ENCODE measurements around the gene GKN1.
A peak's percentile ranks its signal among the peaks of the same experiment; 100 is the strongest.
"Not testable (repeated sequence)": the region's sequence is repeated elsewhere in the genome, so short reads cannot be mapped to it uniquely, and the experiment has no call there.

Gene GKN1, protein sequence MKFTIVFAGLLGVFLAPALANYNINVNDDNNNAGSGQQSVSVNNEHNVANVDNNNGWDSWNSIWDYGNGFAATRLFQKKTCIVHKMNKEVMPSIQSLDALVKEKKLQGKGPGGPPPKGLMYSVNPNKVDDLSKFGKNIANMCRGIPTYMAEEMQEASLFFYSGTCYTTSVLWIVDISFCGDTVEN

DNA sequence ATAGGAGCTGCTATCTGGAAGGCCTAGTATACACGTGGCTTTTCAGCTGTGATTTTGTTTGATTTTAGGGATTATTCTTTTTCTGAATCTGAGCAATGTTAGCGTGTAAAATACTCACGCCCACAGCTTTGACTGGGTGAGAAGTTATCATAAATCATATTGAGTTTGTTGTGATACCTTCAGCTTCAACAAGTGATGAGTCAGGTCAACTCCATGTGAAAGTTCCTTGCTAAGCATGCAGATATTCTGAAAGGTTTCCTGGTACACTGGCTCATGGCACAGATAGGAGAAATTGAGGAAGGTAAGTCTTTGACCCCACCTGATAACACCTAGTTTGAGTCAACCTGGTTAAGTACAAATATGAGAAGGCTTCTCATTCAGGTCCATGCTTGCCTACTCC is at the start of gene GKN1:
TSS of gene GKN1 (plus strand) at position 386 of the 400 bp plus-strand sequence. CDS start 42 bp downstream, outside the sequence.
- no peak for DNase-seq (ENCODE audit: low read depth)

DNA sequence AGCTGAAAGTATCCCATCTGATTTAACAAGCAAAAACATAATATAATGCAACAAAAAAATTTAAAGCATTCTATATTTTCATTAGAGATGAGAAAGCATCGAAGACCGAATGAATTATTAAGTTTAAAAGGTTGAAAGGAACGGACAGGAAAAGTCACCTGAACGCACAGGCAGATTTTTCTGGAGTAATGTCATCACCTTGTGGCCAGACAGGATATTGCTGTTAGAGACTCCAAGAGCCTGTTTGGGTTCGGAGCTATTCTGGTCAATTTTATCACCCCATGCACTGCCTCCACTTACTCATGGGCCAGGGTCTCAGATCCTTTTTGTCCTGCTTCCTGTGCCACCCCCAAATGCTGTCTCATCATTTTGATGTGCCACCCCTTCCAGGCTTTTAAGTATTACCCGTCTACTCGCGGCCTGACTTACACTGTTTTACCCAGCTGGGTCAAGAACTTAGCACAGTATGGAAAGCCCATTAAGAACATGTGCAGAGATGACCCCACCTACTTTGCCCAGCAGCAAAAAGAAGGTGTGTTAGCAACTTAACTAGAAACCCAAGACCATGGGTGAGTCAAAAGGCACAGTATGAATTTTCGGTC is 49.0 kb upstream of the GKN1 start:
- no peak for DNase-seq (ENCODE audit: low read depth)

DNA sequence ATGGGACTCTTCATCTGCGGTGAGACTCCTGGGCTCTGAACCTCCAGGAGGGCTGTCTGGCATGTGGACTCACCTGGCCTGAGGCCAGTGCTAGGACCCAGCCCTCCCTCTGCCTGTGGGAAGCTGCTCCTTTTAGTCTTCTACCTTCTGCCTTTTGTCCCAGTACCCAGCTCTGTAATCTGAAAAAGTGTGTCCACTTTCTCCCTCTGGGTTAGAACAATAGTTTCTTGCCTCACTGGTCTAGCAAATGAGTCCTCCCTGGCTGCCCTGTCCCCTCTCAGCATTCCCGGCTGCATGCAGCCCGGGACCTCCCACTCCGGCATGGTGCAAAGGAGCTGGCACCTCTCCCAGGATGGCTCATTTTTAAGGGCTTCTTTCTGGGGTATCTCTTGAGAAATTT is 47.6 kb upstream of the GKN1 start:
- no peak for DNase-seq (ENCODE audit: low read depth)

DNA sequence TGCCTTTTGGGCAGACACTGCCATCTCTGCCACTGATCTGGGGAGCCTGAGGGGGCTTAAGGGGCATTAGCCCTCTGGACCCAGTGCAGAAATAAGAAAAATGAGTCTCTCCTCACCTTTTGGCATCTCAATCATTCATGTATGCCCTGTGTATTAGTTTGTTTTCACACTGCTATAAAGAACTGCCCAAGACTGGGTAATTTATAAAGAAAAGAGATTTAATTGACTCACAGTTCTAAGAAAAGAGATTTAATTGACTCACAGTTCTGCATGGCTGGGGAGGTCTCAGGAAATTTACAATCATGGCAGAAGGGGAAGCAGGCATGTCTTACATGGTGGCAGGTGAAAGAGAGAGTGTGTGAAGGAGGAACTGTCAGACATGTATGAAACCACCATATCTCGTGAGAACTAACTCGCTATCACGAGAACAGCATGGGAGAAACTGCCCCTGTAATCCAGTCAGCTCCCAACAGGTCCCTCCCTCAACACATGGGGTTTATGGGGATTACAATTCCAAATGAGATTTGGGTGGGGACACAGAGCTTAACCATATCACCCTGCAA is 43.2 kb upstream of the GKN1 start:
- DNase-seq (ENCODE audit: low read depth), result no peak

DNA sequence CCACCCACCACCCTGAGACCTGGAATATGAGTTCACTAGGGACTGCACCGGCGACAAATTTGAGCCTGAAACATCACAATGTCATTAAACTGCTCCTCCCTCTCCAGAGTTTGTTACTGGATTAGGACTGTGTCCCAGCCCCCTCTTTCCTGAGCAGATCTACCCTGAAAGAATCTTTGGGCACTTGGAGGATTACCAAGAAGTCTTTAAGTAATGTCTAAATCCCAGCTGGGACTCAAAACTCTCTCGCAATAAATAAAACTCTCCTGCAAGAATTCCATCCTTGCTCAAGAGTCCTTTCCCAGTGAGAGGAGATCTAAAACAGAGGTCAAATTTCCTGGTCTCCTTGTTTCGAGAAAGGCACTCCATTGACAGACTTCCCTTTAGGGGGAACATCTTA is 42.6 kb upstream of the GKN1 start:
- no peak for DNase-seq (ENCODE audit: low read depth)

DNA sequence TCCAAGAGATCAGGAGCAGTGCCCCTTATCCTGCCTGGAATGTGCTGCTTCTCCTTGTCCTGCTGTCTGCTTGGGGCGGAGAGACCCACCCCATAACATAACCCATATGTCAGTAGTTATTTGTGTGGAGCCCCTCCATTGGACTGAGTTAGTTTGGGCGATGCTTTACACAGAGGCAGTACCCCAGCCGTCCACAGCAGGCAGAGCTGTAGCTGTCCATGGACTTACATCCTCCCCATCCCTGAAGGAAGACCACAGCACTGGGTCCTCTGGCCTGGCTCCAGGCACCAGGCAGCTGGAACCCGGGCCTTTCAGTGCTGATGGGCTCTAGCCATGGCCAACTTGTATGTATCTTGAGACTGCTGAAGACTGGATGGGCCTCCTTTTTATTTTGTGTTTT is 42.0 kb upstream of the GKN1 start:
- DNase-seq (ENCODE audit: low read depth), result no peak

DNA sequence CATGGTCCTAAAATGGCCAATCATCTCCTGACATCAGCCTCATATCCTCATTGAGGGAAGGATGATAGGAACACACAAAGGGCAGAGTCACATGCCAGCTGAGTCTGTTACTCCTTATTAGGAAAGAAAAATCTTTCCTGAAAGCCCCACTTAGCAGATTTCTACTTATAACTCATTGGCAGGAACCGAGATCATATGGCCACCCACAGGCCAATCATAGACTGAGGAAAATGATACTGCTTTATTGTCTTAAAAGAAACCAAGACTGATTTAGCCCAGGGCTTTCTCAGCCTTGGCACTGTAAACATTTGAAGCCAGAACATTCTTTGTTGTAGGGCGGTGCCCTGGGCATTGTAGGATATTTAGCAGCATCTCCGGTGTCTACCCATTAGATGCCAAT is 40.4 kb upstream of the GKN1 start:
- no peak for DNase-seq (ENCODE audit: low read depth)

DNA sequence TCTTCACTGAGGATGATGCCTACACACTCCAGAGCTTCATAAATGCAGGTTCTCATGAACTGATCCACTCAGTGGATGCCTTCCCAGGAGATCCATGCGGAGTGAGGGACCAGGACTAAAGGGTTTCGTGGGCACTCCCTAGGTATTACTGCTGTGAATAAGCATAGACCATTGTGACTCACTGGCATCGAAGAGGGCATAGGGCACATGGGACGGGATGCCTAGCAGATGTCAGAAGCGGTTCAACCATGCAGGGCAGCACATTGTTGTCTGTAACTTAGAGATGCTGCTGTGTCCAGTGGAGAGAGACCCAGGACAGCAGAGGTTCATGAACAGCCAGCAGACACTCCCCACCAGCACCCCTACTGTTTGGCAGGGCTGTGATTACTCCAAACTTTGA is 39.0 kb upstream of the GKN1 start:
- DNase-seq (ENCODE audit: low read depth), result no peak

DNA sequence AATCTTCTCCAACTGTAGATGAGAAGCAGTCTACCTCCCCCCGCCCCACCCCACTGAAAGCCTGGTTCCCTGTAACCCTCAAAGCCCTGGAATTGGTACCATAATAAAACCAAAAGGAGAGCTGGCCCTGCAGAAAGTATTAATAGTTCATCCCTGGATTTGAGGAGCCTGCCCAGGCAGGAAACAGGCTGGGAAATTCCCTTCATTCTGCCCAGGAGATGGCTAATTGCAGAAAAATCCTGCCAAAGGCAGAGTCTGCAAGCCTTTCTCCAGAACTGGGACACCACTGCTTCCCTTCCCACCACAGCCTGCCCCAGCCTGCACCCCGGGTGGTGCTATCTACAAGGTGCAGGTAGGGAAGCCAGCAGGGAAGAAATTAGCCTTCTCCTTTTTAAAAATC is 38.0 kb upstream of the GKN1 start:
- DNase-seq (ENCODE audit: low read depth), result no peak

DNA sequence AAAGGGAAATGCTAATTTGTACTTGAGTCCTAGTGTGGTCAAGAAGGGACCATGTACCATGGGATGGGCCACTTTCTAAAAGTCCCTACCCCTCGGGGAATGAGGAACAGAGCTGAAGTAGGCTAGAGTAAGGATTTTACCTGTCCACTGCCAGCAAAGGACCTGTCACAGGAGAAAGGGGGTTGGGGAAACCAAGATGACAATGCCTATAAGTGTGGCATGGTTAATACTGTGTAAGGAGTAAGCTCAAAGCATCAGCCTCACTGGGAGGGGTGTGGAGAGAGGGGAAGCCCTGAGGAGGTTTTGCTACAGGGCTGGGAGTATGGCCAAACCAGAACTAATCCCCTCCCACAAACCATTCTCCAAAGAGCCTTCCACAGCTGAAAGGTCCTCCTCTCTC is 37.5 kb upstream of the GKN1 start:
- no peak for DNase-seq (ENCODE audit: low read depth)

DNA sequence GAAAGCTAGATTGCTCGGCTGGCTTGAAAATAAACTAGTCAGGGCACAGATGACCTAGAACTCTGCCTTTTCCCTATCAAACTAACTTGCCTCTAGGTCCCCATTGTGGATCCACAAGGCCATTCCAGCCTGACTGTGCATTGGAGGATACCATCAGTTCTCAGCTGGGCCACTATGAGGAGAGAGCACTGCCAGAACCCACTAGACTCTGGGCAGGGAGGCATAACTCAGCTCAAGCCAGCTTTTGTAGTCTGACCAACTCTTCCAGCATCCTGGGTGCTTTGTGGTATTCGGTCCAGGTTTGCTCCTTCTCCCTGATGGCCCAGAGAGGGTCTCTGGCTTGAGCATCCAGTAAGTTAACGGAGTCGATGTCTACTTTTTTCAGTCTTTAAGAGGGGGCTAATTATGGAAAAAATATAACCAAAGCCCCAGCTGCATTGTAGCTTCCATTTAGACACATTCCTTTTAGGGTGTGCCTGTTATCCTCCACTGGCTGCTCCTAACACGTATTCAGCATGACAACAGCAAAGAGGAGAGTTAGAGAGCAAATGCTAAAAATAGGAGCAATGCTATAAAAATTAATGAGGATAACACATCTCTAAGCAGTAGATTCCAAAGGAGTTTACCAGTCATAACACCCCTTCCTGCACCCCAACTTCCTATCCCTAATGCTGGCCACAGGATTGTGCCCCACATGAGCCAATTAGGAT is 36.9 kb upstream of the GKN1 start:
- DNase-seq (ENCODE audit: low read depth), result no peak

DNA sequence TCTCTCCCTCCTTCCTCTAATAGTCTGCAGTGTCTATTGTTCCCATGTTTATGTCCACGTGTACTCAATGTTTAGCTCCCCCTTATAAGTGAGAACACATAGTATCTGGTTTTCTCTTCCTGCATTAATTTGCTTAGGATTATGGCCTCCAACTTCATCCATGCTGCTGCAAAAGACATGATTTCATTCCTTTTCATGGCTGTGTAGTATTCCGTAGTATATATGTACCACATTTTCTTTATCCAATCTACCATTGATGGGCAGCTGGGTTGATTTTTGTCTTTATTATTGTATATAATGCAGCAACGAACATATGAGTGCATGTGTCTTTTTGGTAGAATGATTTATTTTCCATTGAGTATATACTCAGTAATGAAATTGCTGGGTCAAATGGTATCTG is 35.5 kb upstream of the GKN1 start:
- DNase-seq (ENCODE audit: low read depth), result no peak

DNA sequence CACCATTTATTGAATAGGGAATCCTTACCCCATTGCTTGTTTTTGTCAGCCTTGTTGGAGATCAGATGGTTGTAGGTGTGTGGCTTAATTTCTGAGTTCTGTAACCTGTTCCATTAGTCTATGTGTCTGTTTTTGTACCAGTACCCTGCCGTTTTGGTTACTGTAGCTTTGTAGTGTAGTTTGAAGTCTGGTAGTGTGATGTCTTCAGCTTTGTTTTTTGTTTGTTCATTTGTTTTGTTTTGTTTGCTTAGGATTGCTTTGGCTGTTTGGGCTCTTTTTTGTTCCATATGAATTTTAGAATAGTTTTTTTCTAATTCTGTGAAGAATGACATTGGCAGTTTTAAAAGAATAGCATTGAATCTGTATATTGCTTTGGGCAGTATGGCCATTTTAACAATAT is 34.5 kb upstream of the GKN1 start:
- no peak for DNase-seq (ENCODE audit: low read depth)

DNA sequence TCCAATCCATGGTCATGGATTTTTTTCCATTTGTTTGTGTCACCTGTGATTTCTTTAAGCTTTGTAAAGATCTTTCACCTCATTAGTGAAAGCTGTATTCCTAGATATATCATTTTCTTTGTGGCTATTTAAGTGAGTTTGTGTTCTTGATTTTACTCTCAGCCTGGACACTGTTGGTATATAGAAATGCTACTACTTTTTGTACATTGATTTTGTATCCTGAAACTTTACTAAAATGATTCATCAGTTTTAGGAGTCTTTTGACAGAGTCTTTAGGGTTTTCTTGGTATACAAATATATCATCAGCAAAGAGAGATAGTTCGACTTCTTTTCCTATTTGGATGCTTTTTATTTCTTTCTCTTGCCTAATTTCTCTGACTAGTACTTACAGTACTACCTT is 34.1 kb upstream of the GKN1 start:
- no peak for DNase-seq (ENCODE audit: low read depth)

DNA sequence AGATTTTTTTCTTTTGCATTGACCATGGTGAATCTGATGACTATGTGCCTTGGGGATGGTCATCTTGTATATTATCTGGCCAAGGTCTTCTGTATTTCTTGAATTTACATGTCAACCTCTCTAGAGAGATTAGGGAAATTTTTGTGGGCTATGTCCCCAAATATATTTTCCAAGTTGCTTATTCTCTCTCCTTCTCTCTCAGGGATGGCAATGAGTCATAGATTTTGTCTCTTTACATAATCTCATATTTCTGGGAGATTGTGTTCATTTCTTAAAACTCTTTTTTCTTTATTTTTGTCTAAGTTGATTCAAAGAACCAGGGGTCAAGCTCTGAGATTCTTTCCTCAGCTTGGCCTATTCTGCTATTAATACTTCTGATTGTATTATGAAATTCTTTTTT is 31.6 kb upstream of the GKN1 start:
- no peak for DNase-seq (ENCODE audit: low read depth)

DNA sequence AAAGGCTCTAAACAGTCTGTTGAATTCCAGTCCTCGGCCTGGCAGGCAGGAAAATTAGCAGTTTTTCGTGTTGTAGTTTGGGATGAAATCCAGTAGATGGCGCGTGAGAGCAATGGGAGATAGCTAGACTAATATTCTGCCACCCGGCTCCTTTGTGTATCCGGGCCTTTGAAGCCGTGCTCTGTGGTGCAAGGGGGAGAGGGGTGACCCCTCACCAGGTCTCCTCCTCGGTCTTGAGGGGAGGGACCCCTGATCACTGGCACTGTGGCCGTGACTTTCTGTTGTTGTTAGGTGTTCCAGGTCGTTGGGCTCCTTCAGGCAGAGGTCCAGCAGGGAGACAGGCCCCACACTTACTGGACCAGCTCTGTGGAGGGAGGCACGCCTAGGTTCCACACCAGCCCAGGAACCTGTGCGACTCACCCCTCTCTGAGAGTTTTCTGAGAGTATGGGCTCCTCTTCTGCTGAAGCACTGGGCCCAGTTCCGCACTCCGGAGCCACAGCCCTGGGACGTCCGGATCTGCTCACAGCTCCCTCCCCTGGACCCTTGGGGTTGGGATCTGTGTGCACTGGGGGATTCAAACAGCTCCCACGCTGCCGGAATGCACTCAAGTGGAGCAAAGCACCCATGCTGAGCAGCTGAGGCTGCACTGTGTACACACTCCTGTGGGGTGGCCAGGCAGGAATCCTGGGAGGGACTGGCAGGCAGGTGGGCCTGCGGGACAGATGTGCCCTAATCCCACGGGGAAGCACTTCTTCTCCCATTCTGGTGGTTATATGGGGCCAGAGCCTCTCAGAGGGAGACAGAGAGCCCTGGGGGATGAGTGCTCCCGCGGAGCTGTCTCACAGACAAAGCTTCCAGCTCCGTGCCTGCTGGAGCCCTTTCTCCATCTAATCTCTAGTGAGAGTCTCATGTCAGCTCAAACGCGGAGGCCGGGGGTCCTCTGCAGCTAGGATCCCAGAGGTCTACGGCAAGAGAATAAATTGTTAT is 30.6 kb upstream of the GKN1 start:
- DNase-seq (ENCODE audit: low read depth), result peak; percentile 18

DNA sequence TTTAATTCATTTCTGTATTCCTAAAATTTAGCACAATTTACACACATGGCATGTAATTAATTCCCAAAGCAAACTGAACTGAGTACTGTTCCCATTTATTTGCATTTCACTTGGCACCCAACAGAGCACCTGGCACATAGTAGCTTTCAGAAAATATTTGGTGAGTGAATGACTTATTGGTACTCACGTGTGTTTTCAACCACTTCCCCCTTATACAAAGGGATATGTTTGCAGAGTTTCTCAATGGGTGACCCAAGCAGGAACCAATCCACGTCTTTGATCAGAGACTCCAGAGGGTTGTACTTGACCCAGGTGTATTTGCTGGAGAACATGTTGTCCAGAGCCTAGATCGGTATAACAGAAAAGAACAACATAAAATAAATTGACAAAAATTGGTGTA is 28.3 kb upstream of the GKN1 start:
- DNase-seq (ENCODE audit: low read depth), result no peak

DNA sequence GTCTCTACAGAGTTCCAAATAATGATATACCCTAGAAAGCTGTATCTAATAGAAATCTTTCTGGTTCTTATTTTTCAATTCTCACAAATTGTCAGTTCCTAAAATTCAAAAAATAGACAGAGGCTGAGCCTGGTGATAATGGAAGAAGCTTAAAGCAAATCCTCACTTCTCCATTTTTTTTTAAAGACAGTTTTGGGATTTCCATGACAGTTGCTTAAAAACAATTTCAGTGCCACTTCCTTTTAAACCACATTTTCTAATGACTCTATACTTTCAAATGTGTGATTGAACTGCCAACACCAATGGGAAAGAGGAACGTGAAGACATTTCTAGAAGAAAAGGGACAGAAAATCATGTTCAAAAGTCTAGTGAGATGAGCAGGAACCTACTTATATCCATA is 25.7 kb upstream of the GKN1 start:
- no peak for DNase-seq (ENCODE audit: low read depth)

DNA sequence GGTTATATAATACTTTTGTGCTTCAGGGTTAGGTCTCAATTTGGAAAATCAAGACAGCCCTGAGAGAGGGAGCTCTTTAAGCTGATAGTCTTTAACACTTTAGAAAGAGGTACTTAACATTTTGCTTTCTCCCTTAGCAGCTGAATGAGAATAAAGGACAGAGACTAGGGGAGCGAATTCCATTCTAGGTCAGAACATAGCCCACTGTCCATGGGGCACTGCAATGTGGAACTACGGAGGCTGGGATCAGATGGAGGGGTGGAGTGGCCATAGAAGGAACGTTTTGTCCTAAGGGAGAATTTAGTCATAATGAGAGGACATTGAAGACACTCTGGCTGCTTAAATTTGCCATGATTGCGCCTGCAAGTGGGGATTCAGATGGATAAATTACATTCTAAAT is 22.5 kb upstream of the GKN1 start:
- no peak for DNase-seq (ENCODE audit: low read depth)

DNA sequence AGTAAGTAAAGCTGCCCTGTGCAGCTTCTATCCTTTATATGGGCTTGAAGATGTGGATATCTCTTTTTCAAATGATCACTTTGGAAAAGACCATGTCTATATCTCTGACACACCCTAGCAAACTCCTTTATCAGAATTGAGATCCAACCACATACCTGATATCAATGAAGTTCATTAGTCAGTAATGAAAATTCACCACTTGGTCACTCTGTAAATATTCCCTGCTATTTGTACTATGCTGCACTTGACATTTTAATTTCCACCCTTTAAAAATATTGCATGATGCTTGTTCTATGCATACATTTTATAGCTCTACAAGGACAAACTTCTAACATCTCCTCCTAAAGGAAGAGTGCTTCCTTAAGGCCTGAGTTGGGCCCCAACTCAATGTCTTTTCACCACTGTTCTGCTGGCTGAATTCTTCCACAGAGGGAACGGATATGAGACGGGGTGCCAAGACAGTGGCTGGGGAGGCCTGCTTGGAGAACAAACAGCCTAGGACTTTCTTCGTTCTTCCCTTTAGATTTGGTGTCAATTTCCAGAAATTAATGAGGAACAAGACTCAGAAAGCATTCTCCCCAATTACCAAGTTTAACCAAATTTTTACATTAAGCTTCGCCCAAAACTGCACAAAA is 21.4 kb upstream of the GKN1 start, which contains the start of gene GKN2:
TSS of gene GKN2 (minus strand) at position 7 of the 635 bp plus-strand sequence. CDS start 32 bp downstream, outside the sequence.
- no peak for DNase-seq (ENCODE audit: low read depth)

DNA sequence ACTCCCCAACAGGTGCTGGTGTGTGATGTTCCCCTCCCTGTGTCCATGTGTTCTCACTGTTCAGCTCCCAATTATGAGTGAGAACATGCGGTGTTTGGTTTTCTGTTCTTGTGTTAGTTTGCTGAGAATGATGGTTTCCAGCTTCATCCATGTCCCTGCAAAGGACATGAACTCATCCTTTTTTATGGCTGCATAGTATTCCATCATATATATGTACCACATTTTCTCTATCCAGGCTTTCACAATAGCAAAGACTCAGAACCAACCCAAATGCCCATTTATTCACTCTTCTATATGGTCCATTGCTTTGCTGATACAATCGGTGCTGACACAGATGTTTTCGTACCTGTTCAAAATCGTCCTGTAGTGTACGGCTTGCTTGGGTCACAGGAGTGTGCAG is 19.0 kb upstream of the GKN1 start:
- not testable (repeated sequence) for DNase-seq (ENCODE audit: low read depth)

DNA sequence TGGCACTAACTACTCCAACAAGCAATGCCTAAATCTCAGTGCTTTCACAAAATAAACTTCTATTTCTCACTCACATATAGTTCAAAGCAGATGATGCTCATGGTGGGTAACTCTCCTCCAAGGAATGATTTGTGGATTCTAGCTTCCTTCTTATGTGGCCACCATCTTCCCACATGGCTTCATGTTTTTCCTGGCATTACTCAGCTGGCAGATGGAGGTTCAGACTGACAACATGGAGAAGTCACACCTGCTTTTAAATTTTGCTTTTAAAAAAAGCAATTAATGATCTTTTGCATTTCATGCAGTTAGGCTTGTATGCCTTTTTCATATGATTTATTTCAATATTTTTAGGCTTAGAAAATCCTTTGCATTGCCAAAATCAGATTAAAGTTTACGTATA is 15.4 kb upstream of the GKN1 start:
- DNase-seq (ENCODE audit: low read depth), result no peak

Measured in stimulated activated CD8-positive, alpha-beta memory T cell treated with anti-CD3 and anti-CD28 coated beads, Interleukin-7, amount 100 ng/mL, for 24 hours (primary cell).